Loucy (cell line): ENCODE results near the gene PHC1.

Experiments
- H2AFZ ChIP-seq: fragments of 200-600 bp; sonication (generic); 2 replicates; pipeline ENCODE4 v1.6.0; 2016; ENCODE audit warnings: antibody characterized with exemption, mild to moderate bottlenecking, low read length, moderate library complexity
- H3F3A ChIP-seq: fragments of 200-600 bp; 2 replicates; pipeline ENCODE4 v1.6.0; 2016; ENCODE audit warnings: antibody characterized with exemption, low read depth, mild to moderate bottlenecking
- H3K27me3 ChIP-seq: fragments of 200-600 bp; sonication (generic); 2 replicates; pipeline ENCODE4 v1.6.1; 2014; ENCODE audit warnings: low read length, mild to moderate bottlenecking; ENCODE audit not compliant: insufficient read depth, poor library complexity, severe bottlenecking
- H3K36me3 ChIP-seq: fragments of 200-600 bp; sonication (generic); 2 replicates; pipeline ENCODE4 v1.6.1; 2016; ENCODE audit warnings: low read length; ENCODE audit not compliant: insufficient read depth
- H3K4me1 ChIP-seq: fragments of 200-600 bp; sonication (generic); 2 replicates; pipeline ENCODE4 v1.5.1; 2014; ENCODE audit warnings: low read length, mild to moderate bottlenecking; ENCODE audit not compliant: insufficient read depth, poor library complexity, severe bottlenecking
- H3K4me2 ChIP-seq: fragments of 200-600 bp; sonication (generic); 2 replicates; pipeline ENCODE4 v1.6.0; 2014; ENCODE audit warnings: antibody characterized with exemption, low read length, low read depth, mild to moderate bottlenecking; ENCODE audit not compliant: poor library complexity, severe bottlenecking
- H3K4me3 ChIP-seq: fragments of 200-600 bp; sonication (generic); 2 replicates; pipeline ENCODE4 v1.5.1; 2014; ENCODE audit warnings: low read length, mild to moderate bottlenecking, mixed read lengths; ENCODE audit not compliant: poor library complexity, severe bottlenecking
- H3K79me2 ChIP-seq: fragments of 200-600 bp; sonication (generic); 2 replicates; pipeline ENCODE4 v1.6.1; 2014; ENCODE audit warnings: low read length; ENCODE audit not compliant: insufficient read depth
- H3K9ac ChIP-seq: fragments of 200-600 bp; sonication (generic); 2 replicates; pipeline ENCODE4 v1.6.0; 2014; ENCODE audit warnings: mild to moderate bottlenecking, low read depth, low read length, moderate library complexity; ENCODE audit not compliant: poor library complexity, severe bottlenecking
- H3K9me2 ChIP-seq: fragments of 200-600 bp; sonication (generic); replicated peaks from 2 replicates; pipeline ENCODE4 v1.6.1; 2016; ENCODE audit warnings: low read depth, low read length, mixed read lengths
- H3K9me3 ChIP-seq: fragments of 200-600 bp; sonication (generic); 2 replicates; pipeline ENCODE4 v1.6.1; 2014; ENCODE audit warnings: mild to moderate bottlenecking, antibody characterized with exemption, low read length, low read depth; ENCODE audit not compliant: insufficient read depth
- H4K20me1 ChIP-seq: fragments of 200-600 bp; sonication (generic); 2 replicates; pipeline ENCODE4 v1.6.0; 2014; ENCODE audit warnings: antibody characterized with exemption, low read length, mild to moderate bottlenecking; ENCODE audit not compliant: insufficient read depth, poor library complexity, severe bottlenecking
- CTCF ChIP-seq: fragments of 200-600 bp; sonication (generic); conservative IDR thresholded peaks from 2 replicates; pipeline ENCODE4 v1.5.1; 2014; ENCODE audit warnings: mild to moderate bottlenecking, antibody characterized with exemption, low read length
- EZH2phosphoT487 ChIP-seq: fragments of 200-600 bp; IDR thresholded peaks from 2 replicates; pipeline ENCODE4 v1.6.1; 2018; ENCODE audit warnings: antibody characterized with exemption, mild to moderate bottlenecking, moderate library complexity, borderline replicate concordance

The PHC1 gene

GRCh38 chr12:8914716-8915526, 612 bp downstream of the PHC1 start:
- Histone ChIP-seq H3K4me2 (peak overlapping the region; percentile 94), H3K4me3 (peak overlapping the region; percentile 95), H3F3A (no peaks in the 10 kb centered on the region; the same call in 1 of the 2 replicates), H3K4me1 (peaks cover 50% of the 10 kb centered on the region), H4K20me1 (peaks cover 4% of the 10 kb centered on the region), H3K36me3 (no peaks in the 10 kb centered on the region), H2AFZ (peak overlapping the region; percentile 89), H3K79me2 (peaks cover 22% of the 10 kb centered on the region), H3K9me2 (no peaks in the 10 kb centered on the region), H3K27me3 (no peaks in the 10 kb centered on the region), H3K9ac (peak overlapping the region; percentile 78), H3K9me3 (no peaks in the 10 kb centered on the region)
- TF ChIP-seq EZH2phosphoT487 (no peak), CTCF (no peak)

DNA sequence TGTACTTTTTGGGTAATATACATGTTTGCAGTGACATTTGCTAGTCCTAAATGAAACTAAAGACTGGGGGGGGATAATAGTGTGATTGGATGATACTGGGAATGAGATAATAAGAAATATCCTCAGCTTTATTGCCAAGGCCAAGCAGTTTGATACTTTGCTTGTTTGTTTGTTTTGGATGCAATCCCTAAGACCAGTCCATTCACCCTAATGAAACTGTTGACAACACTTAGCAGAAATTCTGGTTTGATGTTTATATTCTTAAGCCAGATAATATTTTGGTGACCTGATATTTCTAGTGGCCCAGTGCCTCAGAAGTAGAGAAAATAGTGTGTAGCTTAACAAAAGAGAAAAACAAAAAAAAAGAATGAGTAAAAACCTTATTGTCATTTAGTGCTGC, 1.8 kb downstream of the PHC1 start:
- H3K9me3 ChIP-seq: no peaks in the 10 kb centered on the region
- peak overlapping the region; percentile 94 for H3K4me2 ChIP-seq
- peak overlapping the region; percentile 78 for H3K9ac ChIP-seq
- H3K27me3 ChIP-seq: no peaks in the 10 kb centered on the region
- H3K36me3 ChIP-seq: no peaks in the 10 kb centered on the region; the same call in 1 of the 2 replicates
- H3F3A ChIP-seq: no peaks in the 10 kb centered on the region; the same call in 1 of the 2 replicates
- H3K9me2 ChIP-seq: no peaks in the 10 kb centered on the region
- H3K4me1 ChIP-seq: peaks cover 50% of the 10 kb centered on the region
- peaks cover 4% of the 10 kb centered on the region for H4K20me1 ChIP-seq
- no peak for TF ChIP-seq CTCF
- no peak for TF ChIP-seq EZH2phosphoT487
- H2AFZ ChIP-seq: no peak overlapping the region
- H3K79me2 ChIP-seq: peaks cover 22% of the 10 kb centered on the region
- peak overlapping the region; percentile 95 for H3K4me3 ChIP-seq

DNA sequence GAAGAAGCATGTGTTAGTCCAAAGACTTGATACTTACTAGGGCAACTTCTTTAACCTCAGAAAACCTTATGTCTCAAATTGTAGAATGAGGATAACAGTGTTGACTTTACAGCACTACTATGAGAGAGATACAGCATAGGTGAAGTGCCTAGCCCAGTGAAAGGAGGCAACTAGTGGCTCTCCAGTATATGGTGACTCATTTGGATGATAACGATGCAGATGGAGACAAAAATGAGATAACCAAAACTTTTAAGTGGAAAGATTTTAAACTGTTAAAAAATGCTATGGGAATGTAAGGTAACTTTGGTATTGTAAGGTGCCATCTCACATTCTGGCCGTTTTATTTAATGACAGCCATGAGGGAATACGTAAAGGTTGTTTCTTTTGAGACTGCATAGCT, 2.7 kb downstream of the PHC1 start:
- Histone ChIP-seq H3K36me3 (no peaks in the 10 kb centered on the region; the same call in 1 of the 2 replicates), H3K27me3 (no peaks in the 10 kb centered on the region), H3K4me3 (peak overlapping the region; percentile 95), H3K9me3 (no peaks in the 10 kb centered on the region), H3K9ac (peak overlapping the region; percentile 78), H3F3A (no peaks in the 10 kb centered on the region), H4K20me1 (peaks cover 4% of the 10 kb centered on the region), H3K79me2 (peaks cover 22% of the 10 kb centered on the region), H3K4me2 (peak overlapping the region; percentile 94), H3K4me1 (peaks cover 41% of the 10 kb centered on the region), H3K9me2 (no peaks in the 10 kb centered on the region), H2AFZ (no peak overlapping the region)
- TF ChIP-seq EZH2phosphoT487 (no peak), CTCF (no peak)
